Left ventricle myocardium inferior (tissue), 1 donor: ENCODE data around the gene FOXD1. TPM values are rescaled to one million over a fixed set of nuclear protein-coding genes. Genes with fewer than 3 reads are reported as not detected.

Experiments
- DNase-seq: peaks from one replicate; pipeline ENCODE4 v3.0.0-alpha.2; 2020
- H3K27ac ChIP-seq: fragments of 200-600 bp; replicated peaks from 2 replicates; pipeline ENCODE4 v1.8.0; 2021
- H3K27me3 ChIP-seq: fragments of 200-600 bp; 2 replicates; pipeline ENCODE4 v1.8.0; 2021; ENCODE audit warnings: low read depth
- H3K36me3 ChIP-seq: fragments of 200-600 bp; 2 replicates; pipeline ENCODE4 v1.8.0; 2021
- H3K4me1 ChIP-seq: fragments of 200-600 bp; 2 replicates; pipeline ENCODE4 v1.8.0; 2021
- H3K4me3 ChIP-seq: fragments of 200-600 bp; 2 replicates; pipeline ENCODE4 v1.8.0; 2021; ENCODE audit warnings: mild to moderate bottlenecking, moderate library complexity
- H3K9me3 ChIP-seq: fragments of 200-600 bp; replicated peaks from 2 replicates; pipeline ENCODE4 v1.8.0; 2021
- CTCF ChIP-seq: fragments of 200-600 bp; IDR thresholded peaks from 2 replicates; pipeline ENCODE4 v1.8.0; 2021; ENCODE audit warnings: antibody characterized with exemption, mild to moderate bottlenecking, borderline replicate concordance
- intact Hi-C: fragments of 100-400 bp; cut with micrococcal nuclease; formaldehyde crosslinking; loops from one replicate; pipeline ENCODE4 v1.11.0; 2022
- total RNA-seq: library from RNA; stranded (reverse); fragmentation: NEBNext Ultra II Directional; extraction: Animal tissue kit (Norgen Biotek cat#: 25700); gene quantifications from one replicate; pipeline ENCODE4 v1.2.1, GENCODE V29; 2021
- donor health status: DM: no; HTN: yes; CAD: no; lungs with severe emphysema.

The FOXD1 gene
- total RNA-seq, 1 donor from 2014 or later, result 0.19 TPM

- peak; percentile 84 for TF ChIP-seq CTCF
- peak; percentile 49 for DNase-seq
- H3K4me1 ChIP-seq, result peaks cover 22% of the 10 kb centered on the region
- no peaks in the 10 kb centered on the region for H3K9me3 ChIP-seq
- intact Hi-C loops, result loop anchor here (10.0 kb wide), 1 partner anchor 227 kb away; no protein-coding TSS in a partner anchor
- H3K4me3 ChIP-seq, result peak overlapping the region; percentile 6
- no peak overlapping the region for H3K27ac ChIP-seq
- no peaks in the 10 kb centered on the region for H3K36me3 ChIP-seq
- H3K27me3 ChIP-seq, result peaks cover 95% of the 10 kb centered on the region
These were observed 2.9 kb upstream of the FOXD1 start for GRCh38 chr5:73451224-73452130.

GRCh38 chr5:73450672-73451223, 2.2 kb upstream of the FOXD1 start:
- no peak for TF ChIP-seq CTCF
- no peak overlapping the region for H3K27ac ChIP-seq
- peaks cover 23% of the 10 kb centered on the region for H3K4me1 ChIP-seq
- no peaks in the 10 kb centered on the region for H3K9me3 ChIP-seq
- peak overlapping the region; percentile 6 for H3K4me3 ChIP-seq
- intact Hi-C loops, result loop anchor here (10.0 kb wide), 1 partner anchor 226 kb away; no protein-coding TSS in a partner anchor
- DNase-seq, result no peak
- no peaks in the 10 kb centered on the region for H3K36me3 ChIP-seq
- H3K27me3 ChIP-seq, result peaks cover 95% of the 10 kb centered on the region

GRCh38 chr5:73450137-73450536, 1.6 kb upstream of the FOXD1 start:
- TF ChIP-seq CTCF, result no peak
- Histone ChIP-seq H3K9me3 (no peaks in the 10 kb centered on the region), H3K27ac (no peak overlapping the region), H3K4me3 (no peak overlapping the region), H3K36me3 (no peaks in the 10 kb centered on the region), H3K27me3 (peaks cover 95% of the 10 kb centered on the region), H3K4me1 (peaks cover 23% of the 10 kb centered on the region)
- intact Hi-C loops, result loop anchor here (10.0 kb wide), 1 partner anchor 225 kb away; no protein-coding TSS in a partner anchor
- no peak for DNase-seq

GRCh38 chr5:73447530-73448462, 781 bp downstream of the FOXD1 start:
- Histone ChIP-seq H3K36me3 (no peaks in the 10 kb centered on the region), H3K27me3 (peaks cover 95% of the 10 kb centered on the region), H3K4me3 (peak overlapping the region; percentile 62), H3K4me1 (peaks cover 23% of the 10 kb centered on the region), H3K9me3 (no peaks in the 10 kb centered on the region), H3K27ac (no peak overlapping the region)
- intact Hi-C loops, result no loop called here
- no peak for DNase-seq
- no peak for TF ChIP-seq CTCF
